Neural crest cell (in vitro differentiated cells): Measurements from ENCODE around the gene FITM2. TPM values are rescaled to one million over a fixed set of nuclear protein-coding genes. Genes with fewer than 3 reads are reported as not detected.

Experiments
- DNase-seq: peaks from one replicate; pipeline ENCODE4 v3.0.0; 2021; ENCODE audit warnings: low read depth, mixed read lengths, low spot score
- H3K27ac Mint-ChIP-seq: one replicate; pipeline ENCODE4 v1.8.0; 2021; ENCODE audit warnings: mild to moderate bottlenecking, mixed read lengths; ENCODE audit not compliant: unreplicated experiment
- H3K27me3 Mint-ChIP-seq: 2 replicates; pipeline ENCODE4 v1.8.0; 2021; ENCODE audit warnings: low read depth, mild to moderate bottlenecking, mixed read lengths
- H3K36me3 Mint-ChIP-seq: 2 replicates; pipeline ENCODE4 v1.8.0; 2021; ENCODE audit warnings: low read depth, mild to moderate bottlenecking, mixed read lengths
- H3K4me1 Mint-ChIP-seq: 2 replicates; pipeline ENCODE4 v1.8.0; 2021; ENCODE audit warnings: mixed read lengths
- H3K4me3 Mint-ChIP-seq: one replicate; pipeline ENCODE4 v1.8.0; 2021; ENCODE audit warnings: mild to moderate bottlenecking, mixed read lengths
- H3K9me3 Mint-ChIP-seq: 2 replicates; pipeline ENCODE4 v1.8.0; 2021; ENCODE audit warnings: mixed read lengths
- CTCF ChIP-seq: fragments of 200-600 bp; sonication (generic); conservative IDR thresholded peaks from 2 replicates; pipeline ENCODE4 v1.5.0; 2021; ENCODE audit warnings: antibody characterized with exemption, mild to moderate bottlenecking
- total RNA-seq: library from RNA; stranded (reverse); gene quantifications from 2 replicates; pipeline ENCODE4 v1.2.1, GENCODE V29; 2021

FITM2 gene
- total RNA-seq, 1 donor from 2014 or later = 6.4 TPM

- peaks cover 4% of the 10 kb centered on the region for H3K36me3 Mint-ChIP-seq
- peaks cover 3% of the 10 kb centered on the region for H3K9me3 Mint-ChIP-seq
- H3K4me1 Mint-ChIP-seq = no peaks in the 10 kb centered on the region
- no peak overlapping the region for H3K4me3 Mint-ChIP-seq
- H3K27me3 Mint-ChIP-seq = no peaks in the 10 kb centered on the region
- DNase-seq = no peak
- H3K27ac Mint-ChIP-seq = no peak overlapping the region
- no peak for TF ChIP-seq CTCF
These were observed 19.2 kb downstream of the FITM2 start for GRCh38 chr20:44291754-44292153.

- Mint-ChIP-seq H3K4me1 (no peaks in the 10 kb centered on the region), H3K27me3 (no peaks in the 10 kb centered on the region), H3K9me3 (peaks cover 3% of the 10 kb centered on the region), H3K36me3 (peaks cover 4% of the 10 kb centered on the region), H3K27ac (no peak overlapping the region), H3K4me3 (no peak overlapping the region)
- no peak for DNase-seq
- no peak for TF ChIP-seq CTCF
These were observed 22.8 kb downstream of the FITM2 start for GRCh38 chr20:44288252-44288651.

- Mint-ChIP-seq H3K4me1 (peaks cover 7% of the 10 kb centered on the region), H3K9me3 (peaks cover 3% of the 10 kb centered on the region), H3K36me3 (peaks cover 4% of the 10 kb centered on the region), H3K4me3 (no peak overlapping the region), H3K27me3 (no peaks in the 10 kb centered on the region), H3K27ac (no peak overlapping the region)
- no peak for DNase-seq
- TF ChIP-seq CTCF = no peak
These were observed 23.5 kb downstream of the FITM2 start for GRCh38 chr20:44287272-44288097.

GRCh38 chr20:44284032-44284431, 27.0 kb downstream of the FITM2 start:
- Mint-ChIP-seq H3K9me3 (peaks cover 3% of the 10 kb centered on the region), H3K27ac (no peak overlapping the region), H3K4me1 (peaks cover 11% of the 10 kb centered on the region), H3K36me3 (peaks cover 6% of the 10 kb centered on the region), H3K4me3 (no peak overlapping the region), H3K27me3 (no peaks in the 10 kb centered on the region)
- no peak for DNase-seq
- no peak for TF ChIP-seq CTCF

GRCh38 chr20:44282192-44282591, 28.8 kb downstream of the FITM2 start:
- TF ChIP-seq CTCF = no peak
- DNase-seq = no peak
- Mint-ChIP-seq H3K27me3 (no peaks in the 10 kb centered on the region), H3K27ac (no peak overlapping the region), H3K36me3 (peaks cover 4% of the 10 kb centered on the region), H3K9me3 (peaks cover 2% of the 10 kb centered on the region), H3K4me3 (no peak overlapping the region), H3K4me1 (peaks cover 11% of the 10 kb centered on the region)
